Embryonic facial prominence (tissue), 1 donor: ENCODE results near the gene TENM4.

Experiments used
- DNase-seq: peaks from one replicate; pipeline ENCODE4 v3.0.0-alpha.2; 2016; ENCODE audit errors: extremely low spot score

The TENM4 gene

DNA sequence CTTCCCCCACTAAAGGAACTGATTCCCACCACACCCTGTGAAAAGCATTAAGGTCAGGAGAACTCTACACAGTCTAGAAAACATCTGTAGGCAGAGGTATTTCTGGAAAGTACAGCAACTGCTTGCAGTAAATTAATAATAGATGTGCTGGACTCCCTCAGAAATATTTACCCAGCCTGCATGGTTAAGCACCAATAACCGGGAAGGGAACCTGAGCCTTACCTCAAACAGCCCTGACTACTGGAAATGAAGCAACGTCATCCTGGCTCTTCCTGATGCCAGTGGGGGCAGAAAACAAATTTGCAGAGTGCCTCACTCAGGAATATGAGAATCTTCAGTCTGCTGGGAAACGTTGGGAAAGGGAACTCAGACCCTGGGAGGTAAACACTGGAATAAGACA, 318.1 kb downstream of the TENM4 start:
- no peak for DNase-seq

- no peak for DNase-seq
Observed at GRCh38 chr11:79121351-79121750, 319.5 kb downstream of the TENM4 start.

GRCh38 chr11:79119491-79120284, 321.1 kb downstream of the TENM4 start:
- no peak for DNase-seq

- no peak for DNase-seq
Observed at GRCh38 chr11:79117488-79117887, 323.3 kb downstream of the TENM4 start.

DNA sequence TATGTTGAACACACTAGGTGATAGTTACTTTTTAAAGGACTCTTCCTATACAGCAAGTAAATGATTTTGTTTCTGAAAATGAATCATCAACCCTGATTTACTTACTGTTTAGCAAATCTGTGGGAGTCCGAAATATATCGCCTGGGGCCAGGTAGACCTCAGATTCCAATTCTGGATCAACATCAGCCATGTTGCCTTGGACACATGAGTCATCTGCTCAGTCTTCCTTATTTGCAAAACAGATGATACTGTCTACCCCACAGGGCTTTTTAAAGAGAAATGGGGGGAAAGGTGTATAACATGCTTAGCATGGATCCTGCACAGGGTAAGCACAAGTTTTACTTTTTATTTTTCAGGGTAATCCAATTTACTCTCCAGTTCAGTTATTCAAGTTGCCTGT, 324.2 kb downstream of the TENM4 start:
- DNase-seq, result no peak

DNA sequence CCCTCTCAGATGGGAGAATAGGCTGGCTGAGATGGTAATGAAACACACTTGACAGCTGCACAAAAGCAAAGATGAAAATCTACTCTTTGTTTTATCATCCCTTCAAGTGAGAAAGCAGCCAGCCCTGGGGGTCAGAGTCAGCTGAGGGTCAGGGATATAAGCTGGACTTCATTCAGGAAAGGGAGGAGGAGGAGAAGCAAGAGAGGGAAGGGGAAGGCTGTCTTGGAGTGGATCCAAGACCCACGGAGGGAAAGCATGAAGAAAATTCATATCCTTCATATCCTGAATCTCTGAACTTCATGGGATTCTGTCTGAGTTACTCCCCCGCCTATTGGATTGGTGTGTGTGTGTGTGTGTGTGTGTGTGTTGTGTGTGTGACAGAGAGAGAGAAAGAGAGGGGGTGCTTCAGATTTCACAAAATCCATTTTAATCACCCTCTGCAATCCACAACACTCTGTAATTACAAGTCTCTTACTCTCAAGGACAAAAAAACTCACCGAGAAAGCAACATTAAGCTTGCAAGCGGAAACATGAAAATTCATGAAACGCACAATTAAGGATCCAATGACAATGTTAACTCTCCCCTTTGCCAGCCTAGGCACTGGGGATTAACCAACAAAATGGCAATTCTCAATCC, 327.7 kb downstream of the TENM4 start:
- DNase-seq, result no peak

DNA sequence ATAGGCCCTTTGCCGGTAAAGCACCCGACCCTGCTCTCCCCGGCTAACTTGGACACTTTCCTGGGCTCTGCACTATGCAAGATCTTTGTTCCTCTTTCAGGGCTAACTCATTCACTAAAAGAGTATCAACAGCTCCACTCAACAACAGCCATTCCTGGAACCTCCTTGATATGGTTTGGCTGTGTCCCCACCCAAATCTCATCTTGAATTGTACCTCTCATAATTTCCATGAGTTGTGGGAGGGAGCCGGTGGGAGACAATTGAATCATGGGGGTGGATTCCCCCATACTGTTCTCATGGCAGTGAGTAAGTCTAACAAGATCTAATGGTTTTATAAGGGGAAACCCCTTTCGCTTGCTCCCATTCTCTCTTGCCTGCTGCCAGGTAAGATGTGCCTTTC, 330.0 kb downstream of the TENM4 start:
- DNase-seq, result no peak

GRCh38 chr11:79110321-79110720, 330.5 kb downstream of the TENM4 start:
- no peak for DNase-seq

DNA sequence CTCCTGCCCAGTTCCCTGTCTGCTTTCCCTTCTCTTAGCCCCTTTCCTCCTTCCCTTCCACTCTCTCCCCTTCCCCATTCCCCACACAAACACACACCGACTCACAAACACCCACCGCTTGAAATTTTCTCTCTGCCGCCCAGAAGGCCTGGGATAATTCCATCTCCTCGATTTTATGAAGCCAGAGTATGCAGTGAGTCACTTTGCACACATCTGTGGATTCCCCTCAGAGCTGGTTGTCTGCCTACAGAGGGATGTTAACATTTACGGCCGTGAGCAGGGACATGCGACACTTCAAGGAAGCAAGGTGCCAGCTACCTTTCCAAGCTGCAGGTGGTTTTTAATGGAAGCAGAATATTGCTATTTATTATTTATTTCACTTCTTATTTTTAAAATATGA, 332.0 kb downstream of the TENM4 start:
- DNase-seq, result no peak

- DNase-seq, result no peak
Observed at GRCh38 chr11:79102840-79103239, 338.0 kb downstream of the TENM4 start.

DNA sequence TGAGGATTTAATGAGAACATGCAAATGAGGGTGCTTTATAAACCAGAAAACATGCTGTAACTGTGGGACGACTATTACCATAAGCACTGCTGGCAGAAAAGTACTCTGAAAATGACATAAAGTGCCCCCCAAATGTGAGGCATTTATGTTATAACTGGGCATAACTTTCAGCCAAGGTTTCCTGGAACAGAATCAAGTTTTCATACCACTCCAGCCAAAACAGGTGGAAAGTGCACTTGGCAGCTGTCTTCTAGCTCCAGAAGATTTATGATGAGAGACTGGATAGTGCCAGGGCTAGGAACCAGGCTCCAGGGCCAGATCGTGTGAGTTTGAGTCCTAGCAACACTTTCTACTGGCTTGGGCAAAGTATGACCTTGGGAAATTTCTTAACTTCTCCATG, 339.2 kb downstream of the TENM4 start:
- DNase-seq, result no peak

DNA sequence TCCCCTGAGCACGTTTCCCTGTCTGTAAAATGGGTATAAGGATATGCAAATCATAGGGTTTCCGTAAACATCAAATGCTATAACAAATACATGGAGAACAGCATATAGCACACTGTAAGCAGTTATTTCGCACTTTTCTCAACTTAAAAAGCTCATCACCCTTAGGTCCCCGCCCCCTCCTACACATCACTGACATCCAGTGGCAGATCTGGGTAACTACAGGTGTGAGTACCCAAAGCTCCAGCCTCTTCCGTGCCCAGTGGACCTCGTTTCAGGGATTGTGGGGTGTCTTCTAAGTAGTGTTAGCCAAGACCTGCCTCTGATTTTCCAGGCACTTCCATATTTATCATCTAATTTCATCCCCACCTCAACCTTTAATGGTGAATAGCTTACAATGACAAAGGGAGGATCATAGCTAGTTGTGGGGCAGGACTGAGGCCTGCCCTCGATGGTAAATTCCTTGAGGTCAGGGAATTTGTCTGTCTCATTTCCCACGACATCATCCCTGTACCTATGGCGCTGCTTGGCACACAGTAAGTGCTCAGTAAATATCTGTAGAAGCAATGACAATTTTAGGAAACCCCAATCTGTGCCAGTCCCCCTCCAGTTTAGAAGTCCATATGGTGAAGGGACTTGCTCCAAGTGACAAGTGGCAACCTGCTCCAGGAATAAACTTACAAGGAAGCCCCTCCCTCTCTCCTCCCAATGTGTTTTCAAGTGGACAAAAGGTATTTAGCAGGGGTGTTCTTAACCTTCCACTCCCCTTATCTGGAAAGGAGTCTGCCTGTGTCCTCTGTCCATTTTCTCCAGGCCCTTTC, 340.5 kb downstream of the TENM4 start:
- no peak for DNase-seq

DNA sequence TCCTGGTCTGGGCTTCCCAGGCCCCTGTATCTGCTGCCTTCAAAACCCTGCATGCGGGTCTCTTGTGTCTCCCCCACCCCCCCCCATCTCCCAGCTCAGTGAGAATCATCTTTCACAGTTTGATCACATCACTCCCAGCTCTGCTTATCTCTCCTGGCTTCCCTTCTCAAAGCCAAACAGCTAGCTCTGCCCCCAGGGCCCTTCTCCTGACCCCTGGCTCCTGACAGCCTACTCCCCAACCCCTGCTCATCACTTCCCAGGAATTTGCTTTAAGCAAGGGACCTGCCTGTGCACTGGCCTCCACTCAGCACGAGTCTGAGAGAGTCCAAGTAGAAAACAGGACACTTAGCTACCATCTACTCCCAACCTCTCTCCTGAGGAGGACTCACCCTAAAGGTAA, 342.7 kb downstream of the TENM4 start:
- no peak for DNase-seq

DNA sequence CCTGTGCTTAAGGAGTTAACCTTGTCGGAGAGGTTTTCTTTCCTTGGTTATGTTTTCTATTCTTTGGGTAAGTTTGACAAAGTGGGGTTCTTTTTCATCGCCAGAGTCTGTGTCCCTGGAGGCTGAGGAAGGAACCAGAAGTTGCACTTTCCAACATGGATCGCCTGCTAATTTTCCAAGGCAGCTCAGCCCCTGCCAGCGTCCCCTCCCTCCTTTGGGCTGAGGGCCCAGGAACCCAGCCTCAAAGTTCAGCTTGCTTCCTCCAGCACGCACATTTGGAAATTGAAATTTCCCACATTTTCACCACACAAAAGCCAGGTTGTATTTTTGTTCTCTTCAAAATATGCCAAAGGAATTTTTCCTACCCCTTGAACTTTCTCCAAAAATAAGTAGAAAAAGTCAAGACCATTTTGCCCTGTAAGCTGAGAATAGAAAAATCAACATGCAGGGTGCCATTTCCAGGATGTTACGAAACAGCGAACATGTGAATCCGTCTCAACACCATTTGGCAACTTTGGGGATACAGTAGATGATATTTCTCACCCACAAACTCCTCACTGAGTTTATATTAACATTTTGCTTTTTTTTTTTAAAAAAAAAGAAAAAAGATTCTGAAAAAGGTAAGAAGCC, 343.5 kb downstream of the TENM4 start:
- DNase-seq, result no peak

DNA sequence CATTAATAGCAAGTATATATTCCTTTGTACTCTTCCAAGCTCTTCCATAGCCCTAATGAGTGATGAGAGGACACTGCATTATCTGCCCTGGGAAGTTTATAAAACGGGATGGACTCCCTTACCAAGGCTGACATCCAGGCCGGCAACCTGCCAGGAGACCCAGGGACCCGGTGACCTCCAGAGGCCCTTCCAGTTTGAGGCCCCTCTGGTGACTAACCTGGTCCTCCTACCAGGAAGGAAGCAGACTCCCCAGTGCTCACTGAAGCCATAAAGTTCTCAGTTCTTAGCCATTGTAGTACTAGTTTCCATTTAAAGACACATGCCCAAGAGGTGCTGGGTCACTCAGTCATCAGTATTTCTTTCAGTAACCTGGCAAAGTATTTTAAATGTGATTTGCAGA, 345.4 kb downstream of the TENM4 start:
- DNase-seq, result no peak

- DNase-seq, result no peak
Observed at GRCh38 chr11:79094616-79095015, 346.2 kb downstream of the TENM4 start.

DNA sequence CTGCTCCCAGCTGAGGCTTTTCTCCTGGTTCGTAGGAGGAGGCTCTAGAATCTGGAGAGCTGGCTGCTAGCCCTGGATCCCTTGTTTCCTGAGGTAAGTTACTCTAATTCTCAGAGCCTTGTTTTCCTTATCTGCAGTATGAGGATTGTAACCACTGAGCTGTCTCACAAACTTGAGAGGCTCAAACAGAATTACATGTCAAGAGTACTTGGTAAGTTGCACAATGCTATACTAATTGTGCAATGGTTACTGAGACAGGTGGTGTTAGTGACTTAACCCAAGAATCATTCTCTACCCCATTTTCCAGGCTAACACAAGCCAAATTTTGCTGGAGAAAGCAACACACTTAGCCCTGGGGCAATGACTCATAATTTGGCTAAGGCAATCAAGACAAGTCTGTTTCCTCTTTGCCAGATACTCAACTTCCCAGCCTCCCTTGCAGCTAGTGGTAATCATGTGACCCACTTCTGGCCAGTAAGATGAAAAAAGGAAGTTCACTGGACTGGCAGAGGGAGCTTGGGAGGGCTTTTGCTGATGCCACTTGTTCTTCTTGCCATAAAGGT, 348.0 kb downstream of the TENM4 start:
- no peak for DNase-seq

DNA sequence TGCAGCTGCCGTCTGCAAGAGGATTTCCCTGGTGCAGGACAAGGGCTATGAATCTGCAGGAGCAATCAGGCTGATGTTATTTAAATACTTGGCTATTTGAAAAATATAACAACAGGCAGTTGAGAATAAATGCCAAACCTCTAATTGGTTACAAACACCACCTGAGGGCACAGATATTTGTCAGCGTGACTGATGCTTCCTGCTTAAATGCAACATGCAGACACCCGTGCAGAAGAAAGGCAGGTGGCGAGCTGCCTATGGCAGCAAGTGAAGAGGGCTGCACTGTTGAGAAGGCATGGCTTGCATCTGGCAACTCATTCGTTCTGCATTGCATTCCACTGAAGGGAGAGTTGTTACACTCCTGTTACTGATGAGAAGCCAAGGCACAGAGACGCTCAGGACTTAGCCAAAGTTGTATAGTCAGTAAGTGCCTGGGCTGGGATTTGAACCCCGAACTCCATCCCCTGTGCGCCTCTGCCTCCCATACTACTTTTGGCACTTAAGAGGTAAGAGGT, 350.6 kb downstream of the TENM4 start:
- DNase-seq, result no peak

DNA sequence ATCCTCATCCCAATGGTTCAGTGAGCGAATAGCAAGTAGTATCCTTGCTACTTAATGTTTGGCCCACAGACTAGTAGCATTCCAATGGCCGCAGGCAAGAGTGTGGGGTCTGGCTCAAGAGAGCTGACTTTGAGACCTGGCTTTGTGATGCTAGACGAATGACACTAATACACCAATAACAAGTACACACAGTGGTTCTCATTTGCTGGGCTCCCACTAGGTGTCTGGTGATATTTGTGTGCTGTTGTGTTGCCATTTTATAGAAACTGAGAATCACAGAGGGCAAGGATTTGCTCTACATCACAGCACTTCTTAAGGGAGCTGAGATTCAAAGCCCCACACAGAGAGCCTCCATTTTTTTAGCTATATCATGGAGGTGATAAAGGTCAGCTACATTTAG, 351.2 kb downstream of the TENM4 start:
- no peak for DNase-seq

GRCh38 chr11:79088967-79089366, 351.9 kb downstream of the TENM4 start:
- no peak for DNase-seq

GRCh38 chr11:79087961-79088318, 352.9 kb downstream of the TENM4 start:
- no peak for DNase-seq
